GM08714 (cell line): Measurements from ENCODE around the gene CERS3.
"Not testable (repeated sequence)": the region's sequence is repeated elsewhere in the genome, so short reads cannot be mapped to it uniquely, and the experiment has no call there.

ENCODE experiments used
- H3K4me3 ChIP-seq: fragments of 200-500 bp; sonication (Bioruptor generic); 2 replicates; pipeline ENCODE4 v1.5.1; 2014; ENCODE audit warnings: mild to moderate bottlenecking, low read length, inconsistent platforms
- ZNF274 ChIP-seq: IDR thresholded peaks from 2 replicates; pipeline ENCODE4 v1.6.1; 2012; ENCODE audit warnings: mild to moderate bottlenecking, low read depth, low read length

CERS3 gene

GRCh38 chr15:100464256-100464655 lies 64.5 kb downstream of the CERS3 start:
- TF ChIP-seq ZNF274, result no peak
- no peak overlapping the region for H3K4me3 ChIP-seq

DNA sequence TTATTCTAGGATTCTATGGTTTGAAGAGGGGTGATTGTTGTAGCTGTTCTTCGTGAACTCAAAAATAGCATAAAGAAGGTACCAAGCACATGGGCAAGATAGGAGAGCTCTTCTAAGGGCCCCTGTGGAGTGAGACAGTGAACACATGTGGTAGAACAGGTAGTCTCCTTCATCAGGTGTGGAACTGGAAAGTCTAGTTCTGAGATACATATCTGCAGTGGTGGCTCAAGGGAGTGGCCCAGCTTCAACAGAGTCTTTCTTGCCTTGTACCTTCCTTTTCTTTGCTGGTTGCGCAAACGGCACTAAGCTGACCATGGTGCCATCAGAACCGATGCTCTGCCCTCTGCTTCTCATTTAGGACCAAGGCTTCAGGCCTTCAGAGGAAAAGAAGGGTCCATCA lies 65.2 kb downstream of the CERS3 start:
- TF ChIP-seq ZNF274, result no peak
- no peak overlapping the region for H3K4me3 ChIP-seq

DNA sequence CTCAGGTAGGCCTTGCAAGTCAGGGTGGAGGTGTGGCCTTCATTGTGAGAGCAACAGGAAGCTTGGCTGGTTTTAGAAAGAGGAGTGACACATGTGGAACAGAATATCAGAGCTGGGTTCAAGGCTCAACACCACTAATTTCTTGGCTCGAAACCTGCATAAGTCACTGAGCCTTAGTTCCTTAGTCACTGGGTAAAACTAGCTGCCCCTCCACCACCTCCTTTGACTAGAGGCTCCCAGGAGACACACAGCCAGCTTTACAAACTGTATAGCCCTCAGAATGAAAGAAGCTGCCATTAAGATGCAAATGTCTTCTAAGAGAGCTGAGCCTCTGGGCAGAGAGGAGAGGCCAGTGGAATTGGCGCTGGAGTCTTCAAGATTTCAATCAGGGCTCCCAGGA lies 67.7 kb downstream of the CERS3 start:
- H3K4me3 ChIP-seq, result no peak overlapping the region
- no peak for TF ChIP-seq ZNF274

DNA sequence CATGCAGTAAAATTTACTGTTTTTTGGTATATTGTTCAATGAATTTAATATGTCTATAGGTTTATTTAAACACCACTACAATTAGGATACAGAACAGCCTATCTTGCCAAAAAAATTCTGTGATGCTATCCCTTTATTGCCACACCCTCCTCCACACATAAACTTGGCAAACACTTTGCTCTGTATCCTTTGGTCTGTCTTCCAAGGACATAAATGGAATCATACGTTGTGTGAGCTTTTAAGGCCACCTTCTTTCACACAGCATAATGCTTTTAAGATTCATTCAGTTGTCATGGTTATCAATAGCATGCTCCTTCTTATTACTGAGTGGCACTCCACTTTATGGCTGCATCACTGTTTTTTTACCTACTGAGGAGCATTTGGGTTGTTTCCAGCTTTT lies 71.5 kb downstream of the CERS3 start:
- TF ChIP-seq ZNF274, result no peak
- no peak overlapping the region for H3K4me3 ChIP-seq

GRCh38 chr15:100454148-100454547 lies 74.6 kb downstream of the CERS3 start:
- no peak overlapping the region for H3K4me3 ChIP-seq
- TF ChIP-seq ZNF274, result no peak

- TF ChIP-seq ZNF274, result no peak
- H3K4me3 ChIP-seq, result no peak overlapping the region
Observed at GRCh38 chr15:100448481-100448880, 80.3 kb downstream of the CERS3 start.

DNA sequence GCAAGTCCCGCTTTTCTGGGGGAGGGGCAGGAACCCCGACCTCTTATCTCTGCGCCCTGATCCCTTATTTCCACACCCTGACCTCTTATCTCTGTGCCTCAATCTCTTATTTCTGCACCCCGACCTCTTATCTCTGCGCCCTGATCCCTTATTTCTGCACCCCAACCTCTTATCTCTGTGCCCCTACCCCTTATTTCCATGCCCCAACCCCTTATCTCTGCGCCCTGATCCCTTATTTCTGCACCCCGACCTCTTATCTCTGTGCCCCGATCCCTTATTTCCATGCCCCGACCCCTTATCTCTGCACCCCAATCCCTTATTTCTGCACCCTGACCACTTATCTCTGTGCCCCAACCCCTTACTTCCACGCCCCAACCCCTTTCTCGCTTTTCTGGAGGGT lies 87.7 kb downstream of the CERS3 start:
- not testable (repeated sequence) for H3K4me3 ChIP-seq

DNA sequence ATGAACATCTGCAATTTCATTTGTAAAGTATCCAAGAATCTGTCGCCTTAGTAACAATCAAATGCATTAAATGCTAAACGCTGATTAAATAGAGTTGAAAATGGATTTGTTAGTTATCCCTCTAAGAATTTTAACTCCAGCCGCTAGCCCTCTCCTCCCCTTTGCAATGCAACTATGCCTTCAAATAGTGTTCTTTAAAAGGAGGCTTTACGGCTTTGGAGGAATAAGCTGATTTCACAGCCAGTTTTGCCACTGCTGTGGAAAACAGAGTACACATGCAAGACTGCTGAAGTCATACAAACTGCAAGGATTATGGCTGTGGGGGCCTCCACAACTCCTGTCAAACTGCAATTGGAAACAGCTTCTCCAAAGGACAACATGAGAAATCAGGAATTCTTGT lies 89.2 kb downstream of the CERS3 start:
- TF ChIP-seq ZNF274, result no peak
- no peak overlapping the region for H3K4me3 ChIP-seq

DNA sequence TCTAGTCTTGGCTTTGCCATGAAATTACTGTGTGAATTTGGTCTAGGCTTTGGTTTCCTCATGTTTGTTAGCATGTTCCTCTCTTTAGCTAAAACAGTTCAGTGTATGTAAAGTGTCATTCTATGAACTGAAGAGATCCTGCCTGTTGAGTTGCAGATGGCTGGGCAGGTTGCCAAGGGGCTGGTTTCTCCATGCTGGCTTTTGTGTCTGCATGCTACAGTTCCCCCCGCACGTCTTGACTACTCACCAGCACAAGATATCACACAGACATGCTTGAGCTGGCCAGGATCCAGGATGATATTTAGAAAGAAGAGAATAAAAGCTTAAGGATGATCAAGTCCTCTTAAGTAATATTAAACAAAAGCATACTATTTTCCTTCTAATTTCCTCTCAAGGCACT lies 90.2 kb downstream of the CERS3 start:
- no peak overlapping the region for H3K4me3 ChIP-seq
- no peak for TF ChIP-seq ZNF274

GRCh38 chr15:100437261-100437660 lies 91.5 kb downstream of the CERS3 start:
- H3K4me3 ChIP-seq, result no peak overlapping the region
- TF ChIP-seq ZNF274, result no peak

DNA sequence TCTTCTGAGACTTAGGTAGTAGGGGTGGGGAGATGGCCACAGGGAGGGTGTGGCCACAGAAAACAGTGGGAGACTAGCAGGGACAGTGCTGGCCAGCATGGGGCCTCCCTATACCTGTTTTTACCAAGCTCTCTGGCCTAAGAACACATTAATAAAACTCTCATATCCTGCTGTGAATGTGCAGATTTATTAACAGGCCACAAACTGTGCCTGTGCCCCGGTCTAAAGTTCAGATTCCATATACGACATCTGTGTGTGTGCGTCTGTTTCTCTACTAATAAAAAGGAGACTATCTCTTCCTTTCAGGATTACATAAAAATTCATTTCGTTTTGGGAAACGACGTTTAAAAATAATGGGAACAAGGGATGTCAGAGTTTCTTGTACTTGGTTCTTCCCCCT lies 94.2 kb downstream of the CERS3 start:
- TF ChIP-seq ZNF274, result no peak
- no peak overlapping the region for H3K4me3 ChIP-seq

GRCh38 chr15:100434038-100434437 lies 94.7 kb downstream of the CERS3 start:
- TF ChIP-seq ZNF274, result no peak
- no peak overlapping the region for H3K4me3 ChIP-seq

DNA sequence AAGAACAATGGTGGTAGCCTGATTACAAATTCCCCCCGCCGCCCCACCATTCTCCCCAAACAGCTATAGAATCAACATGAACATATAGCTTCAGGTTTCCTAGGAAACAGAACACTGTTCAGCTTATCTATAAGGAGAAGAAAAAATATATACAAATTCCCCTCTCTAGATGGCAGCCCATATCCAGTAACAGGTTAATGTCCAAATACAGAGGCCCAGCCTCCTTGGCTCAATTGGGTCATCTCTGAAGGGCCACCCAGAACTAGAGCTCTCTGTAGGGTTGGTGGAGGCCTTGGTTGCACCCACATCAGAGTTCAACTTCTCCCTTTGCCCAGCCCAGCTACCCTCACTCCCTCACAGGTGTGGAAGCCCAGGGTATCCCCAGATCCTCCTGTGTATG lies 95.4 kb downstream of the CERS3 start:
- TF ChIP-seq ZNF274, result no peak
- H3K4me3 ChIP-seq, result no peak overlapping the region

- no peak for TF ChIP-seq ZNF274
- no peak overlapping the region for H3K4me3 ChIP-seq
Observed at GRCh38 chr15:100430411-100430810, 98.3 kb downstream of the CERS3 start.

DNA sequence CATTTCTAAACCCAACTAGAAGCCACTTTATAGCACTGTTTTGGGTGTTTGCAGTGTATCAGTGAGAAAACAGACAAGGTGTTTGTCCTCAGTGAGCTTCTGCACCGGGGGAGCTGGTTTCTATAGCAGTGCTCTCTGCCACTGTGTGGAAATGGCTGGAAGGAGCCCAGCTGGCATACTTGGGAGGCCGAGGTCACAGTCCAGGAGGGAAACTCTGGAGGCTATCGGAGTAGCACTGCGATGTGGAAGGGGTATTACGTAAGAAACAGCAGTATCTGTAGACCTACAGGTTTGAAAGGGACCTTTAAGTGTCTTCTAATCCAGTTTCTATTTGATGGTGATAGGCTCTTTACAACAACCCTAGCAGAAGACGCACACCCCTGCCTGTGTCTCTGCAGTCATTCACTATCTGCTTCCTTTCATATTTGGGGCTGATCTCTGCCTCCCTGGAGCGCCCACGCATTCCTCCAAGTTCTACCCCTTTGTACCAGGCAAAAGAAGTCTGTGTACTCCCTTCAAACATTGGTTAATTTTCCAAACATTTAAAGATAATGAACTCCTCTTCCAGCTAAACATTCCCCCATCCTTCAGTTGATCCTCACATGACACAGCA lies 99.5 kb downstream of the CERS3 start:
- H3K4me3 ChIP-seq, result no peak overlapping the region
- TF ChIP-seq ZNF274, result no peak

DNA sequence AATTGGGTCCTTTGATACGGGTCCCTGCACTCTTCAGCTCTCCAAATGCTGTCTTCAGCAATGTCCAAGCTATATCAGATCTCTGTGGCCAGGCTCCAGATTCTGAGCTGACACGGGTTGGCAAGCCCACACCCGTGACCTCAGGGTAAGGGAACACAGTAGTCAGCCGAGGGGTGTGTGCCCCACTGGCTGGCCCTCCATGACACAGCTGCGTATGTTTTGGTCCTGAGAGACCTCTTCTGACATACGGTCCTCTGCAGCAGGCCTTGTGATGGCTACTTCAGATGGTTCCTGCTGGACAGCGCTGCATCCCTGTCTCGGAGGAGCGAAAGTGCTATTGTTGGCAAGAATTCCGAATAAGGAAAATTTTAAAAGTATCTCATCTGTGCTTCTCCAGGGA lies 101.8 kb downstream of the CERS3 start:
- no peak overlapping the region for H3K4me3 ChIP-seq
- TF ChIP-seq ZNF274, result no peak
